CD4-positive, CD25-positive, alpha-beta regulatory T cell (primary cell): ENCODE results near the gene ZFP90. TPM values are rescaled to one million over a fixed set of nuclear protein-coding genes. Genes with fewer than 3 reads are reported as not detected.

Source experiments
- ATAC-seq, 2 donors: fragments of 150-1000 bp; cut with Tn5 transposase; one replicate each; pipeline ENCODE4 v1.10.0; 2021; ENCODE audit warnings: low read depth in 2 of 2, moderate number of reproducible peaks in 2 of 2, moderate library complexity in 1 of 2
- DNase-seq, 3 donors: peaks; one replicate each; pipeline versions ENCODE4 v3.0.0 to v3.0.0-alpha.2; 2012 to 2022; ENCODE audit warnings: mixed read lengths in 1 of 3
- H3K27ac ChIP-seq: one replicate; pipeline ENCODE4 v1.7.0; 2013; ENCODE audit warnings: mild to moderate bottlenecking, low read length; ENCODE audit not compliant: insufficient read depth, poor library complexity, severe bottlenecking
- H3K27me3 ChIP-seq: one replicate; pipeline ENCODE4 v1.7.0; 2013; ENCODE audit warnings: low read length; ENCODE audit not compliant: control insufficient read depth, insufficient read depth
- H3K36me3 ChIP-seq: one replicate; pipeline ENCODE4 v1.7.0; 2013; ENCODE audit warnings: mild to moderate bottlenecking, low read length, moderate library complexity; ENCODE audit not compliant: control insufficient read depth, insufficient read depth
- H3K4me1 ChIP-seq: 2 replicates; pipeline ENCODE4 v1.7.0; 2013; ENCODE audit warnings: mild to moderate bottlenecking, low read length; ENCODE audit not compliant: insufficient read depth, control insufficient read depth, poor library complexity, severe bottlenecking
- H3K4me3 ChIP-seq: one replicate; pipeline ENCODE4 v1.7.0; 2013; ENCODE audit warnings: low read depth, mild to moderate bottlenecking, low read length, moderate library complexity
- H3K9me3 ChIP-seq, 2 experiments: 1 replicate in 1 of 2; 2 replicates in 1 of 2; pipeline ENCODE4 v1.7.0; 2013; ENCODE audit warnings: low read length in 2 of 2, mild to moderate bottlenecking in 1 of 2, moderate library complexity in 1 of 2; ENCODE audit not compliant: control insufficient read depth in 2 of 2
- H3K27ac Mint-ChIP-seq, 3 donors: one replicate each; pipeline ENCODE4 v1.8.0; 2020 to 2022; ENCODE audit warnings: mild to moderate bottlenecking in 3 of 3, mixed read lengths in 3 of 3, moderate library complexity in 2 of 3
- H3K27me3 Mint-ChIP-seq: one replicate; pipeline ENCODE4 v1.8.0; 2022; ENCODE audit warnings: mild to moderate bottlenecking, mixed read lengths
- H3K36me3 Mint-ChIP-seq: one replicate; pipeline ENCODE4 v1.8.0; 2020; ENCODE audit warnings: mixed read lengths
- H3K4me1 Mint-ChIP-seq, 4 donors: one replicate each; pipeline ENCODE4 v1.8.0; 2020 to 2022; ENCODE audit warnings: mixed read lengths in 4 of 4, mild to moderate bottlenecking in 1 of 4
- H3K4me3 Mint-ChIP-seq, 4 donors: one replicate each; pipeline ENCODE4 v1.8.0; 2020 to 2022; ENCODE audit warnings: mild to moderate bottlenecking in 4 of 4, mixed read lengths in 4 of 4, moderate library complexity in 3 of 4
- H3K9me3 Mint-ChIP-seq, 7 donors: one replicate each; pipeline ENCODE4 v1.8.0; 2020 to 2022; ENCODE audit warnings: mixed read lengths in 7 of 7, mild to moderate bottlenecking in 3 of 7, moderate library complexity in 2 of 7
- polyA plus RNA-seq, 4 donors: library from polyadenylated mRNA; unstranded; fragments of 300-500 nt; fragmentation: Illumina TruSeq; gene quantifications; one replicate each; pipeline ENCODE4 v1.2.3, GENCODE V29; 2021
- total RNA-seq: library from RNA; stranded (reverse); gene quantifications from one replicate; pipeline ENCODE4 v1.2.3, GENCODE V29; 2022

ZFP90 gene
- 21.5 TPM for total RNA-seq
- polyA plus RNA-seq: 10 to 100 TPM; 20.6 to 49.3 (median 27.6) TPM

- peaks cover 15% of the 10 kb centered on the region for H3K4me1 ChIP-seq
- ATAC-seq: peak; percentile 92 to 93
- H3K4me1 Mint-ChIP-seq: peaks cover 0 to 29% (median 18%) of the 10 kb centered on the region in 4 donors
- H3K4me3 Mint-ChIP-seq: peak within 1 kb of the TSS; percentile 94 to 99 (median 96)
- peaks cover 15% of the 10 kb centered on the region for H3K36me3 ChIP-seq
- peaks cover 0 to 4% of the 10 kb centered on the region in 2 experiments for H3K9me3 ChIP-seq
- no peaks in the 10 kb centered on the region for H3K27me3 ChIP-seq
- DNase-seq: peak; percentile 76 to 94 (median 89)
- H3K27ac ChIP-seq: peak within 1 kb of the TSS; percentile 96
- peaks cover 5% of the 10 kb centered on the region for H3K27me3 Mint-ChIP-seq
- H3K4me3 ChIP-seq: peak within 1 kb of the TSS; percentile 81
- peaks cover 0 to 5% (median 1%) of the 10 kb centered on the region in 7 donors for H3K9me3 Mint-ChIP-seq
- peak within 1 kb of the TSS; percentile 100 for H3K27ac Mint-ChIP-seq
- peaks cover 41% of the 10 kb centered on the region for H3K36me3 Mint-ChIP-seq
Measured at GRCh38 chr16:68538880-68539701, at the start of gene ZFP90. Gene ZFP90 (plus strand): TSS chr16:68539291. CDS start chr16:68539793, 502 bp downstream.

- no peak overlapping the region for H3K27ac Mint-ChIP-seq
- no peak overlapping the region for H3K4me3 ChIP-seq
- H3K4me1 ChIP-seq: no peaks in the 10 kb centered on the region
- ATAC-seq (no peak), DNase-seq (no peak)
- H3K27me3 ChIP-seq: no peaks in the 10 kb centered on the region
- no peak overlapping the region for H3K4me3 Mint-ChIP-seq
- no peak overlapping the region for H3K27ac ChIP-seq
- H3K4me1 Mint-ChIP-seq: peaks cover 0 to 6% (median 2%) of the 10 kb centered on the region in 4 donors
- no peaks in the 10 kb centered on the region for H3K36me3 Mint-ChIP-seq
- no peaks in the 10 kb centered on the region for H3K9me3 ChIP-seq
- peaks cover 4% of the 10 kb centered on the region for H3K27me3 Mint-ChIP-seq
- H3K36me3 ChIP-seq: no peaks in the 10 kb centered on the region
- H3K9me3 Mint-ChIP-seq: no peaks in the 10 kb centered on the region
Measured at GRCh38 chr16:68490358-68490757, 48.7 kb upstream of the ZFP90 start.

- no peaks in the 10 kb centered on the region for H3K4me1 ChIP-seq
- H3K4me3 Mint-ChIP-seq: no peak overlapping the region
- peaks cover 5% of the 10 kb centered on the region for H3K27me3 Mint-ChIP-seq
- H3K36me3 Mint-ChIP-seq: no peaks in the 10 kb centered on the region
- no peaks in the 10 kb centered on the region for H3K9me3 Mint-ChIP-seq
- H3K27me3 ChIP-seq: no peaks in the 10 kb centered on the region
- no peaks in the 10 kb centered on the region for H3K9me3 ChIP-seq
- no peaks in the 10 kb centered on the region for H3K36me3 ChIP-seq
- DNase-seq (no peak), ATAC-seq (no peak)
- H3K27ac Mint-ChIP-seq: no peak overlapping the region
- peaks cover 0 to 6% (median 2%) of the 10 kb centered on the region in 4 donors for H3K4me1 Mint-ChIP-seq
- no peak overlapping the region for H3K27ac ChIP-seq
- no peak overlapping the region for H3K4me3 ChIP-seq
Measured at GRCh38 chr16:68490829-68491575, 48.1 kb upstream of the ZFP90 start.

- H3K9me3 ChIP-seq: no peaks in the 10 kb centered on the region
- H3K4me1 ChIP-seq: no peaks in the 10 kb centered on the region
- H3K9me3 Mint-ChIP-seq: no peaks in the 10 kb centered on the region
- peaks cover 7% of the 10 kb centered on the region for H3K27me3 Mint-ChIP-seq
- no peak overlapping the region for H3K27ac ChIP-seq
- H3K4me3 ChIP-seq: no peak overlapping the region
- H3K4me3 Mint-ChIP-seq: no peak overlapping the region
- DNase-seq (no peak), ATAC-seq (no peak)
- H3K27ac Mint-ChIP-seq: no peak overlapping the region
- peaks cover 0 to 6% (median 2%) of the 10 kb centered on the region in 4 donors for H3K4me1 Mint-ChIP-seq
- no peaks in the 10 kb centered on the region for H3K36me3 Mint-ChIP-seq
- H3K36me3 ChIP-seq: no peaks in the 10 kb centered on the region
- no peaks in the 10 kb centered on the region for H3K27me3 ChIP-seq
Measured at GRCh38 chr16:68491576-68491950, 47.5 kb upstream of the ZFP90 start.

DNA sequence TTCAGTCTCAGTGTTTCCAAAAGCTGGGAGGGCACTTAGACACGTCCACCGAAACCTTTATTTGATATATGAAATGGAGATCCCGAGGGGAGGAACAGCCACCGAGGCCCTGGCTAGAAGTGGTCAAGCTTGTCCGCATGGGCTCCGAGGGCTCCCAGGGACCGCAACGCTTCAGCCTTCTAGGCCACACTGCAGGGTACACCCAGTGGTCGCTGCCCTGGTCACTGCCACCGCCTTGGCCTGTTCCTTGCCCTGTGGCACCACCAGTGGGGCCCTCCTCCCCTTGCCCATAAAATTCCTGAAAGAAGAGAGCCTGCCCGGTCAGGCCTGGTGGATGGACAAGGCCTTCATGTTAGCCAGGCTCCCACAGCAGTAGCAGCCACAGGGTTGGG is 46.9 kb upstream of the ZFP90 start:
- Histone ChIP-seq H3K9me3 (no peaks in the 10 kb centered on the region), H3K4me3 (no peak overlapping the region)
- ATAC-seq: no peak

GRCh38 chr16:68492543-68493411 is 46.3 kb upstream of the ZFP90 start:
- no peaks in the 10 kb centered on the region for H3K4me1 ChIP-seq
- Mint-ChIP-seq H3K27ac (no peak overlapping the region), H3K27me3 (peaks cover 7% of the 10 kb centered on the region)

More for the DNA sequence above, 46.9 kb upstream of the ZFP90 start:
- no peaks in the 10 kb centered on the region for H3K36me3 ChIP-seq
- H3K27me3 Mint-ChIP-seq: peaks cover 7% of the 10 kb centered on the region
- H3K27me3 ChIP-seq: no peaks in the 10 kb centered on the region
- no peak overlapping the region for H3K4me3 Mint-ChIP-seq
- no peaks in the 10 kb centered on the region for H3K36me3 Mint-ChIP-seq
- no peaks in the 10 kb centered on the region for H3K9me3 Mint-ChIP-seq
- no peak for DNase-seq
- H3K27ac ChIP-seq: no peak overlapping the region
- no peak overlapping the region for H3K27ac Mint-ChIP-seq
- peaks cover 0 to under 1% (median under 1%) of the 10 kb centered on the region in 4 donors for H3K4me1 Mint-ChIP-seq
- H3K4me1 ChIP-seq: no peaks in the 10 kb centered on the region

DNA sequence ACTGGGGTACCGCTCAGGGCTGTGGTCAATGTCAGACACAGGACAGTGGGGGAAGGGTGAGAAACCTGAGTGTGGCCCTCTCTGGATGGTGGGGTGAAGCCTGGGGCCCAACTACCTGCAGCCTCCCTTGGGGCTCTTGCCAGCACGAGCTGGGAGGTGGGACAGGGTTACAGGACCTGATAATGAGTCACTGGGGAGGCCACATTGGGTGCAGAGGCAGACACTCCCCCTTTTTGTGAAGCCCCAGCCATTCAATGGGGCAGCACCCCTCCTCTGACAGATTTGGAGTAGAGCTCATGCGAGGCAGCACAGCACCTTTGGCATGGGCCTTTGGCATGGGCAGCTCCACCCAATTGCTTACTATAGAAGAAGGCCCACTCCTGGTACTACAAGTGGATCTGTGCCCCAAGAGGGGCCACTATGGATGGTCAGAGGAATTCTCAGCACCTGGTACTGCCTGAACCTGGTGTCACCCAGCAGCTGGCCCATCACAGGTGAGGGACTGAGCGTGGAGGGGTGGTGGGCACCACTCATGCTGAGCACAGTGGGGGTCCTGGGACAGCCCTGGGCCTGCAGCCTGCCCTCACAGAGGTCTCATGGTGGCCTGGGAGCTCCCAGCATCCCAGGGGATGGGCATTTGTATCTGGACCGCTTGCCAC is 45.5 kb upstream of the ZFP90 start:
- H3K9me3 ChIP-seq: no peaks in the 10 kb centered on the region
- DNase-seq (no peak), ATAC-seq (no peak)
- H3K27ac ChIP-seq: no peak overlapping the region
- H3K4me3 ChIP-seq: no peak overlapping the region
- H3K36me3 ChIP-seq: no peaks in the 10 kb centered on the region
- Mint-ChIP-seq H3K36me3 (no peaks in the 10 kb centered on the region), H3K27me3 (peaks cover 7% of the 10 kb centered on the region), H3K27ac (no peak overlapping the region), H3K4me3 (no peak overlapping the region), H3K4me1 (no peaks in the 10 kb centered on the region), H3K9me3 (no peaks in the 10 kb centered on the region)
- no peaks in the 10 kb centered on the region for H3K4me1 ChIP-seq
- no peaks in the 10 kb centered on the region for H3K27me3 ChIP-seq

More at GRCh38 chr16:68492543-68493411, 46.3 kb upstream of the ZFP90 start:
- no peaks in the 10 kb centered on the region for H3K9me3 ChIP-seq
- H3K4me1 Mint-ChIP-seq: no peaks in the 10 kb centered on the region
- no peak overlapping the region for H3K27ac ChIP-seq
- no peak overlapping the region for H3K4me3 ChIP-seq
- no peak overlapping the region for H3K4me3 Mint-ChIP-seq
- H3K36me3 Mint-ChIP-seq: no peaks in the 10 kb centered on the region
- DNase-seq (no peak), ATAC-seq (no peak)
- H3K36me3 ChIP-seq: no peaks in the 10 kb centered on the region
- H3K9me3 Mint-ChIP-seq: no peaks in the 10 kb centered on the region
- H3K27me3 ChIP-seq: no peaks in the 10 kb centered on the region
